Stimulated activated CD4-positive, alpha-beta T cell treated with anti-CD3 and anti-CD28 coated beads, Interleukin-2, amount 100 ng/mL, for 24 hours (primary cell): Measurements from ENCODE around the gene SOWAHA.
"Not testable (repeated sequence)": the region's sequence is repeated elsewhere in the genome, so short reads cannot be mapped to it uniquely, and the experiment has no call there.

Experiments used
- DNase-seq, 2 donors: peaks; one replicate each; pipeline ENCODE4 v3.0.0-alpha.2; 2020

Gene SOWAHA

DNA sequence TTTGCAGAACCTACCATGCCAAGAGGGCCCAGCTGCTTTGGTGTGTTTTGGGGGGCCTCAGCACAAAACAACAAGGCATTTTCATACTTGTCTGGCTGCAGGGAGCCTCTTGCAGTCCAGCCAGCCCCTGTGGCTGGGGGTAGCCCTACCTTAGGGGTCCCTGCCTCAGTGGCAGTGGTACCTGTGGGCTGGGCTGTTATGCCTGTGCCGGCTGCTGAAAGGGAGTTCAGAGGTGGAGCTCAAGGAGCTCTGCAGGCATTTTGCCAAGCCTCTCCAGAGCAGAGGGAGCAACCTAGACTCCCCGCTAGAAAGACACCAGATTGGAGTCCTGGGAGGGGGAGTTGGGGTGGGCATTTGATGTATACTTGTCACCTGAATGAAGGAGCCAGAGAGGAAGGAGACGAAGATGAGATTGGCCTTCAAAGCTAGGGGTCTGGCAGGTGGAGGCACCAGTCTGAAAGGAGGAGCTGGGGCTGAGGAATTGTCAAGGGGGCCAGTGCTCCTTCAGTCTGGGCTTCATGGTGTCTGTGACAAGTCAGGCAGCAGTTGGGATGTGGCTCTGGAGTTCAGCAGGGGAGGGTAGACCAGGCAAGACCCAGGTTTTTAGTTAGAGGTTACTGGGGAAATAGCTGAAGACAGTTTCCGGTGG lies 15.9 kb downstream of the SOWAHA start:
- DNase-seq: no peak

GRCh38 chr5:132829742-132830435 lies 16.8 kb downstream of the SOWAHA start:
- DNase-seq: peak; percentile 73 to 81

DNA sequence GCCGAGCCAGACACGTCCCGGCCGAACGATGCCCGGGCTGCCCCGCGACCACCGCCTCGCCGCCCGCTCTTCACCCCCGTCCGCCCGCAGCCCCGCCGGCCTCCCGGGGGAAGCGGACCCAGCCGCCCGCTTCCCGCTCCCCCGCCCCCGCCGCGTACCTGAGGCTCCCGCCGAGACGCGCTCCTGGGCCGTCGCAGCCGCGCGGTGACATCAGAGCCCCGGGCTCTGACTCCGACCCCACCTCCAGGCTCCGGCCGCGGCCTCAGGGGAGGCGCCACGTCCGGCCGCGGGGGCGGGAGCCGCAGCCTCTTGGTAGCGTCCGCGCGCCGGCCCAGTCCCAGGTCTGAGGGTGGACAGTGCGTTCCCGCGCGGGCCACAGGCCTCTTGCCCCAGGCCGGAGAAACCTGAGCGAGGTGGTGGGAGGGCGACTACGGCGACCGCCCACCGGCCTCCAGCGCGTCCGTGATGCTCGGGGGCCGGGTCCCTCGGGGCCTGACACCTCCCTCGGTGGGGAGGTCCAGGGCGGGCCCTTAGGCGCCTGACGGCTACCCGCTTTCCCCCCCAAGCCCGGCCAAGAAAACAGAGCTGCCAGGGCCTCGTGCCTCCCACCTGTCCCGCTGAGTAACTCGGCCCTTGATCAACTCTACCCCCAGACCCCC lies 17.5 kb downstream of the SOWAHA start, which contains the start of gene SHROOM1:
Gene SHROOM1, minus strand, starts transcription at position 212 of the 659 bp plus-strand sequence. CDS start 4,507 bp downstream, outside the sequence.
- peak in 1 of 2 donors; percentile 53 for DNase-seq

DNA sequence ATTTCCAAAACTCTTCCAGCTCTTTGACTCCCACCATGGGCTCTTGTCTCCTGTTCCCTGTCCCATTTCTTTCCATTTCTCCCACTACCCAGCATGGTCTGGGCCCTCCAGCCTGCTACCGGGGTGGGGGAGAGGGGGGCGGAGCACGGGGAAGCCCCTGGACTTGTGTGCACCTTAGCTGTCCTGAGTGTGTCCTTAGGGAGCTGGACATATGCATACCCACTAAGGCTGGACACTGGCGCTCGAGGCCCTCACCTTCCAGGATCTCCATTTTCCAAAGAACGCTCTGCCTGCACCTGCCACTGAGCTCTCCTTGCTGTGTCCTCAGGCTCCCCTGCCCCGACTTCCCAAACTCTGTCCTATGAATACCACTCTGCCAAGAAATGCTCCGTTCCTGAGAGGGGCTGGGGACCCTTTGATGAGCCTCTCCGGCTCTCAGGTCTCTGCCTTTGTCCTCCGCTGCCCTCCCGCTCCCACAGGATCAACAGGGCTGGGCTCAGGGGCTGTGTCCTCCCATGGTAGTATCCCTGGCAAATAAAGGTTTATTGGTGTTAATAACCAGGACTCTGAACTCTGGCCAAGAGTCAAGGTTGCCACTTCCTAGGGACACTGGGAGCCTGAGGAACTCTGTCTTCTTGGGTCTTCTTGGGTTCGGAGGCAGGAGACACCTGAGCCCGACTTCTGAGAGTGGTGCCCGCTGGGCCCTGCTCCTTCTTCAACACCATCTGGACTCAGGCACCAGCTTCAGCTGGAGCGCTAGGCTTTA lies 18.2 kb downstream of the SOWAHA start:
- DNase-seq: no peak

- no peak for DNase-seq
These were observed 19.5 kb downstream of the SOWAHA start for GRCh38 chr5:132832612-132833011.

DNA sequence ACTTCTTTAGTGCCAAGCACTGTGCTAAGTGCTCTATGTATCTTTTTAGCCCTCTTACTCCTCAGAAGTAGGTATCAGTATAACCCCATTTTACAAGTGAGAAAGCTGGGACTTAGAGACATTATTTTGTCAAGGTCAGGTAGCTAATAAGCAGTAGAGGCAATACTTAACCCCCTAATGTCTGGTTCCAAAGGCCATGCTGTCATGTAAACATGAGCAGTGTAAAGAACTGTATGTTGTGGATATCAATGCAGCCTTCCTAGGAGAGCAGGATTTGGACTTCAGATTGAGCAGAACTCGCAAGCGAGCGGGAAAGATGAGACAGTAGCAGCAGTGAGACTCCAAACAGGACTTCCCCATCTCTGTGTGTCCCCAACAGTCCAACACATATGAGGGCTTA lies 21.0 kb downstream of the SOWAHA start:
- DNase-seq: no peak

DNA sequence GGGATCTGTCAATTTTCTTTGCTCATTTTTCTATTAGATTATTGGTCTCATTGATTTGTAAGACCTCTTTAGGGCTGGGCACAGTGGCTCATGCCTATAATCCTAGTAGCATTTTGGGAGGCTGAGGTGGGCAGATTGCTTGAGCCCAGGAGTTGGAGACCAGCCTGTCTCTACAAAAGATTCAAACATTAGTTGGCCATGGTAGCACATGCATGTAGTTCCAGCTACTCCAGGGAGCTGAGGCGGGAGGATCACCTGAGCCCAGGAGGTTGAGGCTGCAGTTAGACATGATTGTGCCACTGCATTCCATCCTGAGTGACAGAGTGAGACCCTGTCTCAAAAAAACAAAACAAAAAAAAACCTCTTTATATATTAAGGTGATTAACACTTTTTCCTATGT lies 23.8 kb downstream of the SOWAHA start:
- DNase-seq: no peak

DNA sequence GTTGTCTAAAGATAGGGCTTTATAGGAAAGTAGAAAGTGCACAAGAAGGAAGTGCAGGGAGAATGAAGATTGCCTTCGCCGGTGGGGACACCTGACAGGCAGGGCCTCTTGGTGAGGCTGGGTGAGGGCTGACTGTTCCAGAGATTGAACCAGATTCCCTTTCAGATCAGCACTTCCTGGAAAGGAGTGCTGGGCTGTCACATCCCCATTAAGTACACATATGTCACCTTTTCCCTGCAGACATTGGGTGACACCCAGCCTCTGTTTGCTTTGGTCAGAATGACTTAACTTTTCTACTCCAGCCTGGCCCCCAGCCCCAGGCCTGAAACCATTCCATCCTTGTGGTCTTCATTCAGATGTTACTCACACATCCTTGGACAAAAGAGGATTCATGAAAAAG lies 24.8 kb downstream of the SOWAHA start:
- no peak for DNase-seq

GRCh38 chr5:132838516-132839282 lies 25.6 kb downstream of the SOWAHA start:
- no peak for DNase-seq

- DNase-seq: no peak
These were observed 26.6 kb downstream of the SOWAHA start for GRCh38 chr5:132839426-132840301.

DNA sequence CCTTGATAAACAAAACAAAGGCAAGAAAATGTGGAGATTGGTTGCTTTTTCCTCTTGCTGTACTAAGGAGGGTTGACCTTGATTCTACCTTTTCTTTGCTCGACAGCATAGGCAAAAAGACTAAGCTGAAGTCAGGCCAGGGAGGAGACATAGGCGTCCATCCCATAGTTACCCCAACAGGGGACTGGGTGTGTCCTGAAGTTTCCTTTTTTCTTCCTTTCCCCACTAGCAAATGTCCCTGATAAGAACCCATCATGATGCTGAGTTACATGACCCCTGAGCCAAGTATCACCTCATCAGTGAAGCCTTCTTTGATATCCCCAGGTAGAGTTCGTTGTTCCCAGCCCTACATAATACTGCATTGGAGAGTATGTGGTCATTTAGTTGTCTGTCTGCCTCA lies 27.2 kb downstream of the SOWAHA start:
- DNase-seq: no peak

DNA sequence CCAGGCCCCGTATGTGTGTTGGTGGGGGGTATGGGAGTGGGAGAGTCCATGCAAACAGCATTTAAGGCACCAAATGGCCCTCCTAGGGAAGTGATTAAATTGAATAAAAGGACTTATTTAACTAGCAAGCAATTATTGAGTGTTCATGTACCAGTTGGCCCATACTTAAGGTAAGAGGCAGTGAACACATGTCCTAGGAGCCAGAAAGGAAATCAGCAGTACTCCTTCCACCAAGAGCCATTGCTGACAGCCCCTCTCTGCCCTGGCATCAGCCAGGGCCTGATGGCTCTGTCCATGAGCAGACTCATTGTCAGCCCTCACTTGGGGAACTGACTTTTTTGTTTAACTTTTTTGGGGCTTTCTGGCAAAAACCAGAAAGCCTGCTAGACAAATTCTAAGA lies 27.8 kb downstream of the SOWAHA start:
- DNase-seq: no peak

DNA sequence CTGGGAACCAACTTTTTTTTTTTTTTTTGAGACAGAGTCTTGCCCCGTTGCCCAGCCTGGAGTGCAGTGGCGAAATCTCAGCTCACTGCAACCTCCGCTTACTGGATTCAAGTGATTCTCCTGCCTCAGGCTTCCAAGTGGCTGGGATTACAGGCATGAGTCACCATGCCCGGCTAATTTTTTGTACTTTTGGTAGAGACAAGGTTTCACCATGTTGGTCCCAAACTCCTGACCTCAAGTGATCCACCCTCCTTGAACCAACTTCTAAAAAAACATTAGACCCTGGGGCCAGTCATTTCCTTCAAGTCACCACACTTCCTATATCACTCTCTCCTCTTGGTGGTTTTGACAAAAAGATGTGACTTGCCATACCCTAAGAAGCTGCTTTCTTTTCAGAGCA lies 28.2 kb downstream of the SOWAHA start:
- DNase-seq: no peak

GRCh38 chr5:132848270-132848669 lies 35.2 kb downstream of the SOWAHA start:
- DNase-seq: no peak

DNA sequence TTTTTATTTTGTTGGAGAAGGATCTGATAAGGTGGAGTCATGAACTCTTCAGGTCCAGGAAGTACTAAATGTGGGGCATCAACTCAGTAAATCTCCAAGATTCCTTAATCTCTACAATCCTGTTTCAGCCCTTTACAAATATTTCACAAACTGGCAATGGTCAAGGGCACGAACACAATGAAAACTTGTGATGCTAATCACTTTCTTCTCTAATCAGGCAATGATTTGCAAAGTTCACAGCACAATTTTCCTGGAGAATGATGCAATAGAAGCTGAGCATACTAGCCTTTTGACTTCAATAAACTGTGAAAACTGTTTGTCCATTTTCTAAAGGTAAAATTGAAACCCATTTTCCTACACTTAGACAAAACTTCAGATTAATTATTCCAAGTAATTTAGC lies 36.2 kb downstream of the SOWAHA start:
- DNase-seq: no peak

- no peak for DNase-seq
These were observed 37.0 kb downstream of the SOWAHA start for GRCh38 chr5:132850066-132850465.

DNA sequence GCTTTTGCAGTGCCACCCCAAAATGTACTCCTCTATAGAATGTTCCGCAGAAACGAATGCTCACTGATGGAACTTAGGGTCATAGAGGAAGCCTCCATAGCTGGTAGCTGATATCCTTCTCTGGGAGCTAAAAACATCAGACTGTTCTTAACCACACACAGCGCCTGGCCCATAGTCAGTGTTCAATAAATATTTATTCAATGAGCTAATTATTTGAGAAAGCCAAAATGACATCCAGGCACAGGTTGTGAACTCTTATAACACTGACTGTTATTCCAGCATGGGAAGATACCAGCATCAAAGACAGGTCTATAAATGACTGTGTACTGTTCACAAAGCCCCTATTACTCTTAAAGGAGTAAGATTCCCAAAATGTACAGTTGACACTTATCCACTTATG lies 40.2 kb downstream of the SOWAHA start:
- DNase-seq: no peak

GRCh38 chr5:132853790-132854189 lies 40.7 kb downstream of the SOWAHA start:
- DNase-seq: no peak

- no peak for DNase-seq
These were observed 41.2 kb downstream of the SOWAHA start for GRCh38 chr5:132854301-132854700.

- not testable (repeated sequence) for DNase-seq
These were observed 41.9 kb downstream of the SOWAHA start for GRCh38 chr5:132854992-132855391.

DNA sequence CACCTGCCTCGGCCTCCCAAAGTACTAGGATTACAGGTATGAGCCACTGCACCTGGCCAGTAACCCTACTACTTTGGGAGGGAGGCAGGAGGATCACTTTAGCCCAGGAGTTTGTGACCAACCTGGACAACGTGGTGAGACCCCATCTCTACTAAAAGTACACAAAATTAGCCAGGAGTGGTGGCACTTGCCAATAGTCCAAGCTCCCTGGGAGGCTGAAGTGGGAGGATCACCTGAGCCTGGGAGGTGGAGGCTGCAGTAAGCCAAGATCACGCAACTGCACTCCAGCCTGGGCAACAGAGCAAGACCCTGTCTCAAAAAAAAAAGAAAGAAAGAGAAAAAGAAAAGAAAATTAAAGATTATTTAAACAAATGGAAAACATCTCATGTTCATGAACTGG lies 42.9 kb downstream of the SOWAHA start:
- no peak for DNase-seq
